HEK293T (cell line): ENCODE measurements around the gene CELSR2.

Experiments used
- CTCF ChIA-PET: fragments of 350-600 bp; formaldehyde crosslinking; extraction: SDS; loops from one replicate; lab custom pipeline; 2021; ENCODE audit warnings: antibody characterized with exemption, inconsistent platforms; lab: Yijun Ruan, JAX
- POLR2A ChIA-PET: fragments of 350-600 bp; formaldehyde crosslinking; extraction: SDS; loops from one replicate; lab custom pipeline; 2020; ENCODE audit warnings: antibody characterized with exemption, inconsistent platforms; lab: Yijun Ruan, JAX
- DNase-seq: peaks from one replicate; pipeline ENCODE4 v3.0.0; 2012; ENCODE audit warnings: mixed read lengths; ENCODE audit errors: extremely low spot score
- ARNT ChIP-seq: fragments of 450-650 bp; IDR thresholded peaks from 2 replicates; pipeline ENCODE4 v1.6.1; 2017; ENCODE audit warnings: mild to moderate bottlenecking
- BHLHE40 ChIP-seq: fragments of 450-650 bp; IDR thresholded peaks from 2 replicates; pipeline ENCODE4 v1.6.1; 2016; ENCODE audit warnings: mild to moderate bottlenecking, moderate library complexity, borderline replicate concordance
- CTBP1 ChIP-seq: fragments of 450-650 bp; IDR thresholded peaks from 2 replicates; pipeline ENCODE4 v1.6.1; 2016; ENCODE audit warnings: borderline replicate concordance
- ELF4 ChIP-seq: fragments of 450-650 bp; IDR thresholded peaks from 2 replicates; pipeline ENCODE4 v1.6.1; 2017; ENCODE audit warnings: antibody characterized with exemption
- FOXA1 ChIP-seq: fragments of 450-650 bp; IDR thresholded peaks from 2 replicates; pipeline ENCODE4 v1.6.1; 2016; ENCODE audit warnings: mild to moderate bottlenecking
- FOXK2 ChIP-seq: fragments of 450-650 bp; IDR thresholded peaks from 2 replicates; pipeline ENCODE4 v1.6.1; 2016; ENCODE audit warnings: mild to moderate bottlenecking
- FOXM1 ChIP-seq: fragments of 450-650 bp; IDR thresholded peaks from 2 replicates; pipeline ENCODE4 v1.6.1; 2017; ENCODE audit warnings: mild to moderate bottlenecking, borderline replicate concordance
- HDGF ChIP-seq: fragments of 450-650 bp; IDR thresholded peaks from 2 replicates; pipeline ENCODE4 v1.6.1; 2017; ENCODE audit warnings: antibody characterized with exemption, borderline replicate concordance
- L3MBTL2 ChIP-seq: fragments of 450-650 bp; conservative IDR thresholded peaks from 2 replicates; pipeline ENCODE4 v1.6.1; 2016; ENCODE audit warnings: mild to moderate bottlenecking
- LEF1 ChIP-seq: fragments of 450-650 bp; IDR thresholded peaks from 2 replicates; pipeline ENCODE4 v1.6.1; 2017; ENCODE audit warnings: mild to moderate bottlenecking, borderline replicate concordance
- NFRKB ChIP-seq: fragments of 450-650 bp; IDR thresholded peaks from 2 replicates; pipeline ENCODE4 v1.6.1; 2016; ENCODE audit warnings: mild to moderate bottlenecking, moderate library complexity
- PKNOX1 ChIP-seq: fragments of 450-650 bp; IDR thresholded peaks from 2 replicates; pipeline ENCODE4 v1.6.1; 2016
- SP1 ChIP-seq: fragments of 450-650 bp; IDR thresholded peaks from 2 replicates; pipeline ENCODE4 v1.6.1; 2017
- SUZ12 ChIP-seq: fragments of 450-650 bp; IDR thresholded peaks from 2 replicates; pipeline ENCODE4 v1.6.1; 2016; ENCODE audit warnings: mild to moderate bottlenecking
- TARDBP ChIP-seq: fragments of 450-650 bp; IDR thresholded peaks from 2 replicates; pipeline ENCODE4 v1.6.1; 2016
- ZNF384 ChIP-seq: fragments of 450-650 bp; IDR thresholded peaks from 2 replicates; pipeline ENCODE4 v1.6.1; 2016

CELSR2 gene

DNA sequence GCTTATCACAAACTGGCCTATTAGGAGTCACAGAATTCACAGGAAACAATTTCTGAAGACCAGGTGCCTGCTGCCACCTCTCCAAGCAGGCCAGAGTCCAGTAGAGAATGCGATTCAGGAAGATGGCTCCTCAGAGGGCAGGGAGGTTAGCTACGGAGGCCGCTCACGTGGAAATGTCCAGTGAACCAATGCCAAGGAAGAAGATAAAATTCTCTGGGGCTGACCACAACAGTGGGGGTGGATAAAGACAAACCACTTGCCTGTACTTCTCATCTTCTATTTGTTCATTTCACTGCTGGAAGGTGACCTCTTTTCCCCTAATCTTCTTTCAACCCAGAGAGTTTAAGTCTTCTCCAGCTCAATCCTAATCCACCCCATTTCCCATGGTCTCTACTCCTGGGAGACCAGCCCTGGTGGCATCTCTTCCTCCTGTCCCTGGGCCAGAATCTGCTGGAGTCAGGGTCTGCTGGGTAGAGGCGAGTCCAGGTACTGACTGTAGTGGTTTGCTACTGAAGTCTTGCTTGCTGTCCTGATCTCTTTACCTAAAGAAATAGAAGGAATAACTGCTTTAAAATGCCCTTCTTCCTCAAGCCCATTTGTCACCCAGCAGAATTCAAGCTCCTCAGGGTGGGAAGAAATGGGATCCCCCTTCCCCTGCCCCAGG, 30.4 kb downstream of the CELSR2 start:
- TF ChIP-seq ARNT (no peak), L3MBTL2 (no peak), TARDBP (no peak), ZNF384 (no peak), ELF4 (no peak), CTBP1 (no peak), BHLHE40 (no peak), FOXK2 (no peak), FOXM1 (no peak), SP1 (no peak), FOXA1 (no peak)
- CTCF ChIA-PET, result interaction anchor here (4.6 kb wide), 1 partner anchor 120 kb away, joined by 47 read pairs; the partner anchor contains the start of gene SORT1
- POLR2A ChIA-PET, result interaction anchor here (4.3 kb wide), 1 partner anchor 118 kb away, joined by 28 read pairs; the partner anchor contains the start of gene SORT1
- DNase-seq, result no peak

DNA sequence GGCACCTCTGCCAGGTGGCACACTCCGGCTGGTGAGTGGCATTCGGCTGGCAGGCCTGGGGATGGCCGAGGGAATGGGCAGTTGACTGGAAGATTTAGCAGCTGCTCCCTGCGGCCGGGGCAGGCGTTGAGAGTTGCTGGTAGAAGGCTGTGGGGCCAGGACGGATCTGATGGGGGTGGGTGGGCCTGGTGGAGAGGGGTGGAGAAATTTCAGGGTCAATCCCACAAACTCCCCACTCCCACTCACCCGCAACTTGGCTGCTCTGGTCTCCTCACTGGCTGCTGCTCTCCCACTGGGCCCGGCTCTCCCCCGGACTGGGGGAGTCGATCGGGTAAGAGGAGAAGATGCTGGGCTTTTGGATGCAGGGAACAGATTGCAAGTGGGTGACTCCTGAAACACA, 31.5 kb downstream of the CELSR2 start:
- POLR2A ChIA-PET, result no interaction called here
- CTCF ChIA-PET, result no interaction called here
- no peak for DNase-seq
- TF ChIP-seq TARDBP, result no peak
- TF ChIP-seq FOXM1, result no peak
- no peak for TF ChIP-seq BHLHE40
- no peak for TF ChIP-seq PKNOX1

GRCh38 chr1:109281680-109282496, 32.5 kb downstream of the CELSR2 start:
- no peak for DNase-seq
- CTCF ChIA-PET, result interaction anchor here (0.6 to 2.1 kb wide), 4 partner anchors 116 to 259 kb away, joined by 3 to 7 read pairs (median 4); partner anchors contain the start of gene SORT1
- POLR2A ChIA-PET, result interaction anchor here (0.9 to 2.1 kb wide), 12 partner anchors 15 to 179 kb away, joined by 3 to 18 read pairs (median 5); partner anchors contain the start of genes MYBPHL, SARS1 and SORT1
- no peak for TF ChIP-seq HDGF
- no peak for TF ChIP-seq ELF4
- no peak for TF ChIP-seq ZNF384
- no peak for TF ChIP-seq LEF1
- no peak for TF ChIP-seq FOXA1
- TF ChIP-seq PKNOX1, result no peak
- no peak for TF ChIP-seq SP1
- TF ChIP-seq BHLHE40, result no peak
- TF ChIP-seq ARNT, result no peak
- no peak for TF ChIP-seq CTBP1
- TF ChIP-seq SUZ12, result no peak
- no peak for TF ChIP-seq L3MBTL2
- no peak for TF ChIP-seq TARDBP
- TF ChIP-seq FOXM1, result no peak
- TF ChIP-seq FOXK2, result no peak
- TF ChIP-seq NFRKB, result no peak

DNA sequence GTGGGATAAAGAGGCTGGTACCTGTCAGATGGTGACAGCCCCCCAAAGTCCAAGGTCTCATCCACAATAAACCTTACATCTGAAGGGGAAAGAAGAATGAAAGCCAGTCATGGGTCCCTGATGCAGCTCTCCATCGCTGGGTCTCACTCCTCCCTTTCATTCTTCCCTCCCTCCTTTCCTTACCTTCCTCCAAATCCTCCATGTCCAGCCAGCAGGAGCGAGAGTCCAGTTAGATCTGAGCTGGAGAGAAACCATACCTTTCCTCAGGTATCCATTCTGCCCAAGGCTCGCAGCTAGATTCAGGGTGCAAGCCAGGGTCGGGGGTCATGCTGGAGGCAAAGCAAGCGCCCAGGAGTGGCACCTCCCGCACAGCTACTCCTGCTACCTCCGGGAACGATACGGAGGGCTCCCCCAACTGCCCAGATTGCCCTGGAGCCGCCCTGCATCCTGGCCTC, 33.2 kb downstream of the CELSR2 start:
- TF ChIP-seq LEF1, result no peak
- TF ChIP-seq PKNOX1, result no peak
- no peak for TF ChIP-seq SUZ12
- no peak for TF ChIP-seq L3MBTL2
- TF ChIP-seq ARNT, result no peak
- TF ChIP-seq HDGF, result no peak
- TF ChIP-seq NFRKB, result no peak
- CTCF ChIA-PET, result interaction anchor here (0.6 to 2.1 kb wide), 6 partner anchors 108 to 259 kb away, joined by 3 to 7 read pairs (median 4); partner anchors contain the start of genes CYB561D1 and SORT1
- POLR2A ChIA-PET, result interaction anchor here (0.6 to 2.1 kb wide), 26 partner anchors 10 to 248 kb away, joined by 3 to 18 read pairs (median 4); partner anchors contain the start of genes CELSR2, MYBPHL, SARS1 and SORT1
- no peak for DNase-seq

DNA sequence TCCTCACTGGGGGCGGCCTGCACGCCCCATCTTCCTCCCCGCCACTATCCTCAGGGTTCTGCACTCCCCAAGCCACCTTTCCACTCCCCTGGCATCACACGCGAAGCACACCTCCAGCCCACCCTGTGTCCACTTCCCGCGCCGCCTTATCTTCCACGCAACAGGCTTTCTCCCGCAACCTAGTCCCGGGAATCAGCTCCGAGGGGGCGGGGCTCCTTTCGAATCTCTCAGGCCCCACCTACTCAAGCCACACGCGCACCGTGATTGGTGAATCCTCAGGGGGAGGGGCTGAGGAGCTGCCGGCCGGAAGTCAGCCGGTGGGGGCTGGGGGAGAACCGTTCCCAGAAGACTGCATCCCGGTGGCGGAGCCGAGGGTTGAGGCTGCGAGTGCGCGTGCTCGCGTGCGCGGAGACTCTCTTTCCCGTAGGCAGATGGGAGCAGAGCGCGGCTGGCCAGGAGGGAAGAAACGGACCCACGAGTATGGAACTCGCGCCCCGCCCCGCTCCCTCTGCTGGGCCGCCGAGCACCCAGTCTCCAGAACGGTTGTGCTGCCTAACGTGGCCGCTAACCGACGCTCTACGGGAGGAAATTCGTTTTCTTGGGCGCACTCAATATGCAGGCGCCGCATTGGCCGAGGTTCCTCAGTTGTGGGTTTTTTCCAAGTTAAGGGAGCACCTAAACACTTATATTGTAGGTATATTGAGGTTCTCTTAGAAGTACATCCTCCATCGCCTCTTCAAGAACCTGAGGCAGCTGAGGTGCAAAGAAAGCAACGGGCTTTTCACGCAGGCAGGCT, 33.8 kb downstream of the CELSR2 start, which contains the start of gene PSRC1:
TSS of gene PSRC1 (minus strand) at position 194 of the 796 bp plus-strand sequence.
- DNase-seq, result peak; percentile 99
- ChIA-PET POLR2A (interaction anchor here (0.6 to 2.1 kb wide), 26 partner anchors 10 to 247 kb away, joined by 3 to 18 read pairs (median 4); partner anchors contain the start of genes CELSR2, MYBPHL, SARS1 and SORT1), CTCF (interaction anchor here (0.6 to 2.1 kb wide), 7 partner anchors 29 to 210 kb away, joined by 3 to 7 read pairs (median 4); partner anchors contain the start of genes CYB561D1 and SORT1)
- TF ChIP-seq L3MBTL2, result peak; percentile 83
- TF ChIP-seq FOXM1, result peak; percentile 85
- no peak for TF ChIP-seq ZNF384
- no peak for TF ChIP-seq FOXK2
- no peak for TF ChIP-seq ARNT
- TF ChIP-seq BHLHE40, result no peak
- peak; percentile 68 for TF ChIP-seq ELF4
- TF ChIP-seq SUZ12, result no peak
- TF ChIP-seq LEF1, result no peak
- TF ChIP-seq FOXA1, result no peak
- no peak for TF ChIP-seq PKNOX1
